GM12872 (cell line): ENCODE measurements around the gene DENND1A.

Experiments used
- TF ChIP-seq, protein P1 (sequence below): IDR thresholded peaks from 3 replicates; pipeline ENCODE4 v1.5.1; 2011; ENCODE audit warnings: low read depth, mild to moderate bottlenecking, low read length, moderate library complexity; ENCODE audit not compliant: insufficient read depth

DENND1A gene

DNA sequence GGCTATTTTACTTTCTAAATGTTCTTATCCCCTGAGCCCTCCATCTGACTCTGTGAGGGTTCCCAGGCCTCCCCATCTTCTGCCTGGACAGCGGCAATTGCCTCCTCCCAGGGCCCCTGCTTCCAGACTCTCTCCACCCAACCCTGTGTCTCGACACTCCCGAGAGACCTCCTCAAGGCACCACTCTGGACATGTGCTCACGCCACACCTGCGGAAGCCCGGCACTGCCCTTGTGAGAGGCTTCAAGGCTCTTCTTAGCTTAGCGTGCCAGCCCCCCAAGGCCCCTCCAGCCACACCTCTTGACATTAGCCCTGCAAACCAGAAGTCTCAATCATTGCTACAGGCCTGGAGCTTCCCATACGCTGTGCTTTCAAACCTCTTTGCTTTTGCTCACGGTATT lies 449.8 kb downstream of the DENND1A start:
- TF ChIP-seq, protein P1, sequence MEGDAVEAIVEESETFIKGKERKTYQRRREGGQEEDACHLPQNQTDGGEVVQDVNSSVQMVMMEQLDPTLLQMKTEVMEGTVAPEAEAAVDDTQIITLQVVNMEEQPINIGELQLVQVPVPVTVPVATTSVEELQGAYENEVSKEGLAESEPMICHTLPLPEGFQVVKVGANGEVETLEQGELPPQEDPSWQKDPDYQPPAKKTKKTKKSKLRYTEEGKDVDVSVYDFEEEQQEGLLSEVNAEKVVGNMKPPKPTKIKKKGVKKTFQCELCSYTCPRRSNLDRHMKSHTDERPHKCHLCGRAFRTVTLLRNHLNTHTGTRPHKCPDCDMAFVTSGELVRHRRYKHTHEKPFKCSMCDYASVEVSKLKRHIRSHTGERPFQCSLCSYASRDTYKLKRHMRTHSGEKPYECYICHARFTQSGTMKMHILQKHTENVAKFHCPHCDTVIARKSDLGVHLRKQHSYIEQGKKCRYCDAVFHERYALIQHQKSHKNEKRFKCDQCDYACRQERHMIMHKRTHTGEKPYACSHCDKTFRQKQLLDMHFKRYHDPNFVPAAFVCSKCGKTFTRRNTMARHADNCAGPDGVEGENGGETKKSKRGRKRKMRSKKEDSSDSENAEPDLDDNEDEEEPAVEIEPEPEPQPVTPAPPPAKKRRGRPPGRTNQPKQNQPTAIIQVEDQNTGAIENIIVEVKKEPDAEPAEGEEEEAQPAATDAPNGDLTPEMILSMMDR = no peak

DNA sequence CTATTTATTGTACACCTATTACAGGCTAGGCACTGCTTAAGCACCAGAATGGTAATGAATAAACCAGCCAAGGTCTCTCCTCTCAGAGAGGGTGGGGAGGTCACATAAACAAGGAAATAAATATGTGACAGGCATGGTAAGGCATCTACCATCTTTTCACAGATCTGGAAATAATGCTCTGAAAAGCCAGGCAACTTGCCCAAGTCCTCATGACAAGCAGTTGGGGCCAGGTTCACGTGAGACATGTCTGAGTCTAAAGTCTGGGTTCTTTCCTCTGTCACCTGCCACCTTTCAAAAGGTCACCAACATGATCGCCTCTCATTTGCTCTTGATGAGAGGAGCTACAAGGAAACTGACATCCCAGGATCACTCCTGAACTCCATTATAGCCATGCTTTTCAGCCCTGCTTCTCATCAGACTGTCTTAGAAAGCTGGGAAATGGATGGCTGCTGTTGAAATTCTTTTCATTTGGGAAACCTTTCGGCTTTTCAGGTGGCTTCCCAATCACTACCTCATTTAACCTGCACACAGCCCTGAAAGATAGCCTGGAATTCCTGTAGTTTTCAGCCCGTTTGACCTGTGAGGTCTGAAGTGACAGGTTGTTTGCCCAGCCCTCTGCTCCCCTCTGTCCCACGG lies 450.8 kb downstream of the DENND1A start:
- TF ChIP-seq, protein P1 = no peak

DNA sequence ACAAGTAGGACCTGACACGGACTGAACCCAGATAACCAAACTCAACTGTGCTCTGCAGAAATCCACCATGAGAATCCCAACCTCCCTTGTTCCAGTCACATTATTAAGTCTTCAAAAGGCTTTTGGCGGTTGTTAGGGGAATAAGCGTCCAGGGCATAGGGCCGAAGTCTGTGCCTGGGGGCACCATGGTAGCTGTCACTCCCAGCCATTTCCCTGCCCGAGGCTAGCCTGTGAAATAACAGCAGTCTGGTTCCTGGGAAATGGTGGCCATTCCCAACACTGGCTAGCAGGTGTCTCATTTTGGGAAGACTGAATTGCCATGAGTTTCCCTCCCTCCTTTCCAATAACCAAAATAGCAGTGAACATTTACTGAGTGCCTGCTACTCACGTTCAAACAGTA lies 451.8 kb downstream of the DENND1A start:
- TF ChIP-seq, protein P1 = no peak

DNA sequence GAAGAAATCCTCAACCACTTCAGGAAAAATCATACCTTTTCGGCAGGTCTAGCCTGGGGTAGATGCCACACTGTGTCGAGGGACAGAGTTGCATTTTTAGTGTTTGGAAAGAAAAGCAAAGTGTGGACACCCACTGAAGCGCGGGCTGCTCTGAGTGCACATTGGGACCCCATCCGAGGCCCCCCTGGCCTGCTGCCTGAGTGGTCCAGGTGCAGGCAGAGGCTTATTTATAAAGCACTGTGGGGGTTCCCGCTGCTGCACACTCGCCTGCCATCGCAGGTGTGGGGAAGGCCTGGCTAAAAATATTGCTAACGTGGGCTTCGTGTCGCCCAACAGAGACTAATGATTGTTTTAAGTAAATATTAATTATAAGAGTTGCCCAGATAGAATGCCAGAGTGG lies 454.5 kb downstream of the DENND1A start:
- TF ChIP-seq, protein P1 = no peak

DNA sequence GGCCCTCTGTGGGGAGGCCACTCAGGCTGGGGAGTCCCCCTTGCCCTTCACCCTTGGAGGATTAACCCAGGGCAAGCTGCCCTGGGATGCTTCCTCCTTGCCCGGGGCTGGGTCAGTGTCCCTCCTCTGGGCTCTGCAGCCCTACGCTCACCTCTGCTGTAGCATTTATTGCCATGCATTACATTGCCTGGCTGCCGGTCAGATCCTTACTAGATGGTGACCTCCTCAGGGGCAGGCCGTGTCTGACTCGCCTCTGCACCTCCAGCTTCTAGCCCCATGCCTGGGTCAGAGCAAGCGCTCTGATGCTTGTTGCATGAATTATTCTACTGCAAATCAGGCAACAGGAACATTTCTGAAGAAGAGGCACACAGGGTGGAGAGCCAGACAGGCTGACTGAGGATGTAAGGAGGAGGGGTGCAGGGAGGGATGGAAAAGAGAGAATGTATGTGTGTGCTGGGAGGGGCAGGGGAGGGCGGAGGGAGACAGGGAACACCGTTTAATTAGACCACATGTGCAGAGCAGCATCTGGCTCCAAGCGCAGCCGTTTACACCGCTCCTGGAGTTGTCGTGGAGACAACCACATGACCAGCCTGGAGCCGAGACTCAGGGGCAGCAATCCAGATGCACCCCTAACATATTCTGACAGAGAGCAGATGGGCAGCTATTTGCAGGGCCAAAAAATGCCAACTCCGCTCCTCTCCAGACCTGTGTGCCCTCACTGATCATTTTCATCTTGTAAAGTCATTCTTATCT lies 456.9 kb downstream of the DENND1A start:
- TF ChIP-seq, protein P1 = no peak

DNA sequence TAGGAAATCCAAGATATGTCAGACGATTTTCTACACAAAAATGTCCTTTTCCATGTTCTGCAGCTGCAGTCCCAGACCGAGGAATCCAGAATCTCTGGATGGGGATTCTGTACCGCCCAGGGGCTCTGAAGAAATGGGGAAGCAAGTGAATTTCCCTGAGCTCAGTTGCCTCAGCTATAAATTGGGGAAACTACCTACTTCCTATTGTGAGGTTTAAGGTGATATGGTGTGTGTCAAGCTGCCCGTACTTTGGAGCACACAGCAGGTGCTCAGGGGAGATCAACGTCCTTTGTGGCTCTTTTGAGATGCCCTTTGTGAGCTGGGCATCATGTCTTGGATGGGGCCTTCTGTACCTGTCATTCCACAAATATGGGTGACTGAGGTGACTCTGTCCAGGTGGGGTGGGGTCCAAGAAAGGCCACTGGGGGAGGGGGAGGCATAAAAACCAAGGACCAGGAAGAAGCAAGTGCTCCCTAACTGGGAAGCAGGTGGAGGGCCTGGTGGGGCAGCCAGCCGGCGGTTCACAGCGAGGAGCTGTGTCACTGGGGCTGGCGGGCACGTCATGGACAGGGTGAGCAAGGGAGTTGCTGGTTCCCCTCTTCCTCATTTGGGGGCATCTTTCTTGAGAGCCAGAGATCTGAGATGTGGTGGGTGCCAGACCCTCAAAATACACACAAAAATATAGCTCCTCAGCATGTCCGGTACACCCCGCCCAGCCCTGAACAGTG lies 457.9 kb downstream of the DENND1A start:
- TF ChIP-seq, protein P1 = no peak

DNA sequence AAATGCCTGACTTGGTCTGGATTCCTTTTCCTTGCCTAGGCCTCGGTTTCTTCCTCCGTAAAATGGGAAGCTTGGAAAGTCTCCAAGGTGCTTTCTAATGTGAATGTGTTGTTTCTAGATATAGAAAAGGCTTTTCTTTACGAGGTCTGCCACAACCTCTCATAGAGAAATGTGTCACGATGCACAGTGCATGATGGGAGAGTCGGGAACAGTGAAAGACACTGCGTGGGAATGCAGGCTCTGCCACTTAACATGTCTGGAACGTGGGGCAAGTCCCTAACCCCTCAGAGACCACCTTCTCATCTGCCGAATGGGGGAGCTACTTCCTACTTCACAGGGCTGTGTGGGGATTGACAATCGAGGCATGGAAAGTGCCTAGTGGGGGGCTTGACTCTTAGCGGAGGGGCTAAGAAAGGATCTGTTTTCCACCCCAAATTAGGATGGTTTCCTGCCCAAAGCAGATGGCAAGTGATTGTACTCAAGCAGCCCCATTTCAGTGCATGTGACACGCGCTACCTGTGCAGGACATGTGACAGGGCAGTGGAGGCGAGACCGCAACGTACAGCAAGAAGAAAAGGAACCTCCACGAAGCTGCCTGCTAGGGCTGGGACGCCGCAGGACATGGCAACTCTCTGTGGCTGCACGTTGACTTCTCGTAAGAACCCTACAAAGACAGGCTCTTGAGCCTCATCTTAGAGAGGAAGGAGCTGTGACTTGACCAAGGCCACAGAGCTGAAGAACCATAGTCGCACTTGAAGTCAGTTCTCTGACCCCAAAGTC lies 458.7 kb downstream of the DENND1A start:
- TF ChIP-seq, protein P1 = no peak
